NCI-H524 (cell line): Measurements from ENCODE around the gene TNFRSF4.
A peak's percentile ranks its signal among the peaks of the same experiment; 100 is the strongest.

Experiments used
- DNase-seq, 2 experiments: peaks; one replicate each; lab custom pipeline; 2025; lab: John Stamatoyannopoulos, UW

The TNFRSF4 gene

DNA sequence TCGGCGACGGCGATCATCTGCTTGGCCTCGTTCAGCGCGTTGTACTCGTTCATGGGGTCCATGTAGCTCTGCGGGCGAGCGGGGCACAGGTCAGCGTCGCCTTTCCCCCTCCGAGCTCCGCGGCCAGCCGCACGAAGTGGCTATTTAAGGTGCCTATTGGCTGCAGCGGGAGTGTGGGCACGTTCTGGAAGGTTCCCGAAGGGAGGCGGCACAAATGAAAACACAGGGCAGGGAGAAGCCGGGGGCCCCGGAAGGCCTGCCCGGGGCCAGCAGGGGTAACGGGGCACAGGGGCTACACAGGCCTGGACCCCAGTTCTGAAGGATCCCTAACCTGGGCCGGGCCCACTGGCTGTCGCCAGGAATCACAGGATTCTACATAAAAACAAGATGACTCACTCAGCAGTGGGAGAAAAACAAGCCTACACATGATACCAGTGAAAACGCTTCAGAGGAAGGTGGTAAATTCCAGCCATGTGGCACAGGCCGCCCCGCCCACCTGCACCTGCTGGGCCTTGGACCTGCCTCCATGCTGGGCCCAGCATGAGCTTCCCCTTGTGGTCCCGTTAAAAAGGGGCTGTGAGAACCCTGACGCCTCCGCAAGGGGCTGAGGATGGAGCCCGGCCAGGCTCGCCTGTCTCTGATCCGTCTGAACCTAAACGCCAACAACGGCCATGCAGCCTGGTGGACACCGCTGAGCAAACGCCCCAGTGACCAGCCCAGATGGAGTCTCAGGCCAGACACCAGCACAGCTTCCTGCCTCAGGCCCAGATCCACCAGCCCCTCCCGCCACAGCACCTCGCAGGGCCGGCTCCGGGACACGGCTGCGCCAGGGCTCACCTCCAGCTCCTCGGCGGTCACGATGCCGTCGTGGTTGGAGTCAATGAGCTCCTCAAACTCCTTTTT is 3.9 kb upstream of the TNFRSF4 start:
- no peak for DNase-seq

DNA sequence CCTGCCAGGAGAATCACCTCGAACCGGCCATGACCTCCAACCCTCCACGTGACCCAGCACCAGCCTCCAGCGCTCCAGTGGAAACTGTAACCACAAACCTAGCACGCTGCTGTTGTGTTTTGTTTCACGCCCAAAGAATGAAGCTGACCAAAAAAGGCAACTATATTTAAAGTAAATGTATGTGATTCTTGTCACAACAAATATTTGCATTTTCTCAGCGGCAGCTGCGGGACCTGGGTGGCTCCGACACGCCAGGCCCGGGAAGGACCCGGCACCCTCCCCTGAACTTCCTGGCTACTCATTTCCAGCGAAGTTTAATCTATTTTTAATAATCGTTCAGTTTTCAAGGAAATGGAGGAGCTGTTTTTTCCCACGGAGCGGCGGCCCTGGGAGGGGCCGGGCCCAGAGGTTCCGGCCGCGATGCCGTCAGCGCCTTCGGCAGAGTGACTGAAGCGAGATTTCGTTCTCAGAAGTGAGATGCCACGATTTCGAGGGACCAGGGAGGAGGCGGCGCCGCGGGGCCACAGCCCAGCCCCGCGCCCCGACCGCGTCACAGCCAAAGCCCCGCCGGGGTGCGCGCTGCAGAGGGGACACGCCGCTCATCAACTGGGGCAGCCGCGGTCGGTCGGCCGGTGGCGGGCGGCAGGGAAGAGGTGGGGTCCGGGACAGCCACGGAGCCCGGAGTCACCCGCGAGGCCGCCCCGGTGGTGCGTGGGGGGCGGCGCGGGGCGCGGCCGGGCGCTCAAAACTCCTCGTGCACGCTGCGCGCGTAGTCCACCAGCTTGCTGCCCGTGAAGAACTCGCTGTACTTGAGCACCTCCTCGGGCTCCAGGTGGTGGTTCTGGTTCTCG is 3.0 kb upstream of the TNFRSF4 start:
- no peak for DNase-seq

DNA sequence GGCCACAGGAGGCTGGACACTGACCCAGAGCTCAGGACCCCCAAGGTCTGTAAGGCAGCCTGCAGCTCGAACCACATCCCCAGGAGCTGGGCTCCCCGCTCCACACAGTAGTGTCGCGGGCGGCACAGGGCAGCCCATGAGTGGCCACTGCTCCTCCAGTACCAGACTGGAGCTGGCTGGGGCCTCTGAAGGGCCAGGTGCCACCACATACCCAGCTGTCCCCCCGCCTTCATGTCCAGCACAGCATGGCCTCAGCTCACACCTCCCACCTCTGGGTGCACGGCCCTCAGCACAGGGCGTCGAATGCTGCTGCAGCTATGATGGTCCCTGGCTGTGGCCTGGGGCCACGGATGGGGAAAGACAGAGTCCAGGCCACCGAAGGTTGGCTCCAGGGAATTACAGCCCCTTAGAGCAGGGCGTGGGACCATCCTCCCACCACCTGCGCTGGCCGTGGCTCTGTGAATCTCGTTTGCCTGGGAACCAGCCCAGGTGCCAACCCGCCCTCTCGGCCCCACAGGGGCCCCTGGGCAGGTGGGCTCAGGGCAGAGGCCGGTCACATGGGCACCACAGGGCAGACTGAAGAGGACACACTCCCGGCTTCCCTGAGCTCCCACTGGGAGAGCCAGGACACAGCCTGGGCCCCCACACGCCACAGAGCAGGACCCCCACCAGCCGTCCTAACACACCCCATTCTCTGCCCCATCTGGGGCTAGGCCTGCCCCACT is 2.1 kb upstream of the TNFRSF4 start:
- no peak for DNase-seq

DNA sequence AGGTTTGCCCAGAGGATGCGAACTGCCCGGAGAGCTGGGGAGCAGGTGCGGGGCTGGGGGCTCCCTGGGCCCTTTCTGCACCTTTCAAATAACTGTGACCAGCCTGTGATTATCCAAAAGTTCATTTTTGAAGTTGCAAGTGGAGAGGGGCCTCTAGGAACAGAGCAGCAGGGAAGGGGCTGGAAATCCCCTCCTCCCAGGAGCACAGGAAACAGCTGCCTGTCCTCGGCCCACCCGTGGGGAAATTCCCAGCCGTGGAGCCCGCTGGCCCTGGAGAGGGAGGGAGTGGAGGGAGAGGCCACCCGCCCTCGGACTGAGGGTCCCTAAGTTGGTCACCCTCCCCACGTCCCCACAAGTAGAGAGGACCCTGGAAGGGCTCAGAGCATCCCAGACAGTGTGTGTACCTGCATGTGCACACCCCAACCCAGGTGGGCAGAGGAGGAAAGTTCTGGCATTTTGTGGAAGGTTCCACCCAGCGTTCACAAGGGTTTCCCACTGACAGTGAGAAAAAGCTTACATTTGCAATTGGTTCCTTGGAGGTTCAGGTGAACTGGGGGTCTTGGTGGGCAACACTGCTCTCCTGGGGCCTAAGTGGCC is 1.2 kb upstream of the TNFRSF4 start:
- no peak for DNase-seq

DNA sequence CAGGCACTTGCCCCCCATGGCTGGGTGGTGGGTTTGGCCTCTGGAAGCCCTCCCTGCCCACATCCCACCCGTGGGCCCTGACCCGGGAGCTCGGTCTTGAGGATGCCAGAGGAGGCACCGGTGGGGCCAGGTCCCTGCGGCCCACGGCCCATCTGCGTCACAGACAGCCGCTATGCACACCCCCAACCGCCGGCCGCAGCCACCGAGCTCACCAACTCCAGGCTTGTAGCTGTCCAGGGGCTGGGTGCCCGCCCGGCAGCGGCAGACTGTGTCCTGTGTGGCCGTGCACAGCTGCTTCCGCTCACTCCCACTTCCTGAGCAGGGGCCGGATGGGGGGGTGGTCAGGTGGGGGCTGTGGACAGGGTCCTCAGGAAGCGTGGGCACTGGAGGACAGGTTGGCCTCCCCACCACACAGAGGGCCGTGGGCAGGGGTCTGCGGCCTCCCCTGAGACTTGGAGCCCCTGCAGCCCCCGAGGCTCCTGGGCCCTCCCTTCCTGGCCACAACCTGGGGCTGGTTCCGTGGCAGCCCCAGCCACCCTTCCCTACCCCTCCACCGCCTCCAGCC is 1.1 kb downstream of the TNFRSF4 start:
- no peak for DNase-seq

DNA sequence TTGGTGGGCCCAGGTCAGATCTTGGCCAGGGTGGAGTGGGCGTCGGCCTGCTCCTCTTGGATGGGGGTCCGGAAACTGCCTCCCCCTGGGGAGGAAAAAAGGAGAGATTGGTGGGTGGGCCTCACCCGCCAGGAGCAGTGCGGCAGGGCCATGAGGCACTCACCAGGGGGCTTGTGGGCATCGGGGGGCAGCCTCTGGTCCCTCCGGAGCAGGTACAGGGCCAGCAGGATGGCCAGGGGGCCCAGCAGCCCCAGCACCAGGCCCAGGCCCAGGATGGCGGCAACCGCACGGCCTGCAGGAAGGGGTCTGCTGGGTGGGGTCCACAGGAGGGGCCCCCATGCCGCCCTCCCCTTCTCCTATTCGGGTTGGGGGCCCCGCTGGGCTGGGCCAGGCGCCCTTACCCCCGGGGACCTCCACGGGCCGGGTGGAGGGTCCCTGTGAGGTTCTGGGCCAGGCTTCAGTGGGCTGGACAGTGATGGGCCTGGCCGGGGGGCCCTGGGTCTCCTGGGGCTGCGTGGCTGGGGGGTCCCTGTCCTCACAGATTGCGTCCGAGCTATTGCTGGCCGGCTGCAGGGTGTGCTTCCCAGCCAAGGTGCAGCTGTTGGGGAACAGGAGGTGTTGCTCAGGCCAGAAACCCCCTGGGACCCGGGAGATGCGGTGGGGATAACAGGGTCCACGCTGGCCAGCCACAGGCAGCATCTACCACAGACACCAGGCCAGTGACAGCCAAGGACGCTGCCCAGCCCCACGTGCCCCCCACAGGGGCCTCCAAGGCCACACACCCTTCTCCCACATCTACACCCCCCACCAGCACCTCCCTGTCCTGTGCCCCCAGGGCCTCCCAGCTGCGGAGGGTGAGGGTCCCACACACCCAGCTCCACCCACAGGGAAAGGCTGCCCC is 2.2 kb downstream of the TNFRSF4 start:
- no peak for DNase-seq

DNA sequence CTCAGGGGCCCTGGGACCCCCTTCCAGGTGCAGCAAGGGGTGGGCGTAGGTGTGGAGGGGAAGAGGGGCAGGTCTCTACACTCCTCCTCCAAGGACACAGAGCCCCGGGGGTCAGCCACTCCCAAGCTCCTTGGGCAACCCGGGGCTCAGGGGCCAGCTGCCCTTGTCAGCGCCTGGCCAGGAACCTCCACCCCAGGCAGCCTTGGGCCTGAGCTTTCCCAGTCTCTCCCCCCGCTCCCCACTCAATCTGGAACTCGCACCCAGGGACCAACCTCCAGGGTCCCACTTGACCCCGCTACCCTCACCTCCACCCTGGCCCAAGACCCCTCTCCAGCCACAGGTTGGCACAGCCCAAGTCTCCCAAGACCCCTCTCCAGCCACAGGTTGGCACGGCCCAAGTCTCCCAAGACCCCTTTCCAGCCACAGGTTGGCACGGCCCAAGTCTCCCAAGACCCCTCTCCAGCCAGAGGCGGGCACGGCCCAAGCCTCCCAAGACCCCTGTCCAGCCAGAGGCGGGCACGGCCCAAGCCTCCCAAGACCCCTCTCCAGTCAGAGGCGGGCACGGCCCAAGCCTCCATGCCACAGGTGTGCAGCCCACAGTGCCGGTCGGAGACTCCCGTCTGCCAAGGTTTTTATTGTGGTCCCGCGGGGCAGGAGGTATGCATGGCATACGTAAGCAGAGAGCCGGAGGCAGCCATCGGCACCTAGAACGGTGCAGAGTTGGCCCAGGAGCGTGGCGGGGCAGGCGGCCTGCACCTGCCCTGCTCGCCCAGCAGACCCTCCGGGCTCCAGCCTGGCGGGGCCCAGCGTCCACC is 3.0 kb downstream of the TNFRSF4 start:
- DNase-seq, result no peak

DNA sequence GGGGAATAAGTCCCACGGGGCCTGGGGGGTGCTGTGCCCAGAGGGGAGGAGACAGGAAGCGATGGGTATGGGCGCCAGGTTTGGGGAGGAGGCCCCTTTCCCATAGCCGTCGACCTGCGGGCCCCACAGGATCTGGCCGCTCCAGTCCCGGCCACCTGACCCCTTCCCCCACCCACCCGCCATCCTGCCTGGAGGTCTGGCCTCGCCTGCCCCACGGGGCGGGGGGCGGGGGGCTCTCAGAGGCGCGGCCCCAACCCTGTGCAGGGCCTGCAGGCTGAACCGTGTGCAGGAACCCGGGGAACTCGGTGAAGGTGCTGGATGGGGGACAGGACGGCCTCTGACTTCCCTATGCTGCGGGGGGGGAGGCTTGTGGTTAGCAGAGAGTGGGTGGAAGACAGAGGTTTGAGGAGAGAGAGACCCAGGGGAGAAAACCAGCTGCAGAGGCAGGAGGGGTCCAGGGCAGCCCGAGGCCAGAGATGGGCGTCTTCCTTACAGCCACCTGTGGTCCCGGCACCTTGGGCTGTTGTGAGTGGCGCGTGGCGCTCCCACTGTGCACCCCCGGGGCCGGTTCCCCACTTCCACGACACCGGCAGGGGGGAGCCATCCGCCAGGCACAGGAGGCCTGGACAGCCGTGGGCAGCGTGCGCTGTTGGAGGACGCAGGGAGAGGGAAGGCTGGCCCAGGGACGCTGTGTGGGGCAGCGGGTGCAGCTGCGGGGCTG is 5.1 kb downstream of the TNFRSF4 start:
- DNase-seq, result no peak

DNA sequence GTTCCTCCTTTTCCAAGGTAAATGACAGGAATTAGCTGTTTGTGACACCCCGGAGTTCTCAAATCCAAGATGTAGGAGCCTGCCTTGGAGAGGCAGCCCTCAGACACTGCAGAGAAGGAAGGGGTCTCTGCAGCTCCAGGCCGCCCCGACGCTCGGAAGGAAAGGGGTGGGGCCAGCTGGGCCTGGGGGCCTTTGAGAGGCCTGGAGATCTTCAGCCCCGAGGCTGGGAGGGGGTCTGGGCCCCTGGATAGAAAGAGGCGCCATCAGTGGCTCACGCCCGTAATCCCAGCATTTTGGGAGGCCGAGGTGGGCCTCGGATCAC is 6.4 kb downstream of the TNFRSF4 start:
- no peak for DNase-seq

DNA sequence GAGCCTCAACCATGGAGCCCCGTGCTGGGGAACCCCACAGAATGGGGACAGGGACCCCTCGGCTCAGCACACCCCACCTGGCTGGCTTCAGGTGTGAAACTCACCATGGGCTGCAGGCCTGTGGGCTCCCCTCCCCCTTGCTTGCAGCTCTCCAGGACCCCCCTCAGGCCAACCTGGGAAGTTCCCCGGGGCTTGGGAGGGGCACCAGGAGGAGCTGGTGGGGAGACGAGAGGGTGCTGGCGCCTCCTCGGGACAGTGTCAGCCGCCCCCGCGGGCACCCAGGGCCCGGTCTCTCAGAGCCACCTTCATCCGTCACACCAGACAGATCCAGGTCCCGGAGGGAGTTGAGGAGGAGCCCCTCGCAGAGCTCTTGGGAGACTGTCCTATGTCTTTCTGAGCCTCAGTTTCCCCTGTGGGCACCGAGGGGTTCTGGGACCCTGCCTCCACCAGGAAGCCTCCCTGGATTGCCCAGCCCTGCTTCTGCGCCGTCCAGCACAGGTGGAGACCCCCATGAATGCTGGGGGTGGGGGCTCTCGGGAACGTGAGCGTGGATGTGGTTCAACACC is 6.9 kb downstream of the TNFRSF4 start:
- DNase-seq, result no peak

DNA sequence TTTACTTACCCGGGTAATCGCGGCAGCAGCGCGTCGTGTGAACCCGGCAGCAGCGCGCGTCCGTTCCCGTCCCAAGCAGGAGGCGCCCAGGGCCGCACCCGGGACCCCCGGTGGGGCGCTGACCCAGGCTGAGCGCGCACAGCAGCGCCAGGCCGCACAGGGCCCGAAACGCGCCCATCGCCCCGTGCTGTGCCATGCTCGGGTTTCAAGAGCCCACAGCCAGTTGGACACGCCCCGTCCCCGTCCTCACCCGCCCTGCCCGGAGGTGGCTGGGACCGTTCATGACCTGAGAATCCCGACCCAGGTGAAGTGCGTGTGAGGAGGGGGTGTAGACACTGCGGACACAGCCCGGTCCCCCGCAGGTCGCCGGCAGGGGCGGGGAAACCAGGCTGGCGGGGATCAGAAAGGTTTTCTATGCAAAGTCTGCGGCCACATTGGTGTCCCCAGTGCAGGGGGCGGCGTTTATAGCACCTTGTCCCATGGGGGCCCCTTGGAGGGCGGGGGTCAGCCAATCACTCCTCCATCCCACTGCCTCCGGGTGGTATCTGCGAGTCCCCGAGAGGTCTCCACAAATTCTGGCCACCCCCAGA is 7.5 kb downstream of the TNFRSF4 start, which contains the start of gene TNFRSF18:
Gene TNFRSF18, minus strand, starts transcription at position 217 of the 590 bp plus-strand sequence. Its CDS starts 21 bp downstream, at position 196.
- no peak for DNase-seq

DNA sequence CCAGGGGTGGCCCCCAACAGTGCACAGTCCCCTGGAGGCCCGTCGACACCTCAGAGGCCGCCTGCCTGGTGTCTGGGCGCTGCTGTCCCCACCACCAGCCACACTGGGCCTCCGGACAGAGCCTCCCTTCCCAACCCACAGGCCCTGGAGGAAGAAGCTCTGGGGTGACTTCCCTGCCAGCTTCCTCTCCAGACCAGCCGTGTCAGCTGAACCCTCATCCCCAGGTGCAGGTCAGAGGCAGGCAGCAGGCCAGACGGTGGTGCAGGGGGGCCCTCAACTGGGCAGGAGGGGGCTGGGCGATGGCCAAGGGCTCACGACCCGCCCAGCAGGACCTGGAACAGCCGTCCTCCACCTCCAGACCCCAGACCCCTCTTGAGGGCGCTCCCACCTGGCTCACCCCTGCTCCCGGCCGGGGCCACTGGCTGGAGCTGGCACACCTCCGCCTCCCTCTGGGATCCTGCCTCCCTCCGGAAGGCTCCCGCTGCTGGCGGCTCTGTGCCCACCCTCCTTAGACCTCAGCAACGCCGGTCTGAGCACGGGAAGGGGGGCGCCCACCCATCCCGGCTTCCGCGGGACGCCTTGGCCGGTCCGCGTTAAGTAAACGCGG is 8.1 kb downstream of the TNFRSF4 start:
- no peak for DNase-seq

DNA sequence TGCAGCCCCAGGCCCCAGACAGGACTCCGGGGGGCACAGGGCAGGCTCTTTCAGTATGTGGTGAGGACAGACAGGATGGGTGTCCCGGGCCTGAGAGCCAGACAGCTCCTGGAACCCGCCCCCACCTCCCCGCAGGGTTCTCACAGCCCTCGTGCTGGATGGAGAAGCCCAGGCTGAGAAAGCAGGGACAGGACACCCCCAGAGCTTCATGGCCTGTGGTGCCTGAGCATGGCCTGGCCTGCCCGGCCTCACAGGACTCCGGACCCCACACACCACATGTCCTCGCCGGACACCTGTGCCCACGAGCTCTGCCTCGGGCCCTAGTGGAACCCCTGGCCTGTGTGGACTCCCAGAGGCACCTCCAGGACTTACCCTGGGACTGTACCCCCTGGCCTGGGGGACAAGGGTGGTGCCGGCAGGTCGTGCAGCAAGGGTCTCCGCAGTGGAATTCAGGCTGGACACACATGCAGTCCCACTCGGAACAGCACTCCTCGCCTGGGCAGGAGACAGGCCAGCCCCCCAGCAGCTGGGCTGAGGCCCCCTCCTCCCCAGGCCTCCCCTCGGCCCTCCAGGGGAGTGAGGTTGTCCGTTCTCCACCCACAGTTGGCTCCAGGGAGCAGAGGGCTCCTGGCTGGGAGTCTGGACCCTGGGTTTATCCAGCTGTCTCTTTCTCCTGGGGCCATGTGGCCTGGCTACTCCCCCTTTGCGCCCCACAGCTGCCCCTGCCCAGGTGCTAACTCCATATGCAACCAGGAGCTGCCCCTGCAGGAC is 8.8 kb downstream of the TNFRSF4 start:
- no peak for DNase-seq

DNA sequence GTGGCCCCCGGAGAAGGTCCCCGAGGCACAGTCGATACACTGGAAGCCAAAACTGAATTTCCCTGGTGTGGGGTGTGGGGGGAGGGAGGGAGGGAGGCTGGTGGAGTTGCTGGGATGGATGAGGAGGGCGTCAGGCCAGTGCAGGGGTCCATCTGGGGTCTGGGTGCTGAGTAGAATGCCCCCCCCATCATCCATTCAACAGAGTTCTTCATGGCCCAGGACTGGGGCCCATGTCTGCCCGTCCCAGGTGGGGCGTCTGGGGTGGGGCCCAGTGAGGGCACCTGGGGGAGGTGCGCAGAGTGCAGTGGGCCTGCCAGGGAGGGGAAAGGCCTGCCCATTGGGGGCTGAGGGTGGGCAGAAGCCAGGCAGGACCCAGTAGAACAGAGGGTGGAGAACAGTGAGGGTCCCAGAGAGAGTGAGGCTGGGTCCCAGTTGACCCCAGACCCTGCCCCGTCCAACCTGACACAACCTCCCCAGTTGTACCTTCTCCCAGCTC is 9.5 kb downstream of the TNFRSF4 start:
- no peak for DNase-seq

DNA sequence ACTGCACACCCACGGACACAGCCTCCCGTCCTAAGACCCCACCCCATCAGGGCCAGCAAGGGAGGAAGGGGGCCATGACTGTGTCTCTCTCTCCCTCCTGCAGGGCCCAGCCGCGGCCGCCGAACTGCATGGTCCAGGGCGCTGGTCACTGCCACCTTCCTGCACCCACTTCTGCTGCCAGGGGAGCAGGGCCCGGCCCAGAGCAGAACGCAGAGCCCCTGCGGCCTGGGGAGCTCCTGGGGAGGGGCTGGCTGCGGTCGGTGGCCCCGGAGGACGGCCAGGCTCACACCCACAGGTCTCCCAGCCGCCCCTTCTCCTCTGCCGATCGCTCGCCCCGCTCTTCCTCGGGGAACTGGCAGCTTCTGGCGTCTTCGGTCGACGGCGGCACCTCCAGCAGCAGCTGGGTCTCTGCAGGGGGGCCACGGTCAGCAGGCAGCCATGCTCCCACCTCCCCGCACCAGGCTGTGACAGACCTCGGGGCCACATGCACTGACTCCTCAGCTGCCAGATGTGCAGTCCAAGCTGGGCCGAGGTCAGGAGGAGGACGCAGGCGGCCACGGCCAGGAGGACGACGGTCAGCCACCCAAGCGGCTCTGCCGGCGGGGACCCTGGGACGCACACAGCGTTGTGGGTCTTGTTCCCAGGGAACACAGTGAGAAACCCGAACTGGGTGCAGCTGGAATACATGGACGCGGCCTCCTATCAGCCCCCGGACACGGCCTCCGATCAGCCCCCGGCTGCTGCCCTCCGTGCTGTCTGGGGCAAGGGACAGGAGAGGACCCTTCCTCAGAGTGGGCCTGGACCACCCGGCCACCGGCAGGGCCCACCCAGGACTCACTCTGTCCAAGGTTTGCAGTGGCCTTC is 10.2 kb downstream of the TNFRSF4 start:
- peak in 1 of 2 experiments; percentile 37 for DNase-seq
